COR-L47 (cell line): ENCODE measurements around the gene RTTN.

Source experiments
- DNase-seq: peaks from one replicate; lab custom pipeline; 2025; lab: John Stamatoyannopoulos, UW

RTTN gene

GRCh38 chr18:70028734-70029133 lies 176.8 kb downstream of the RTTN start:
- no peak for DNase-seq

- DNase-seq = no peak
Measured at GRCh38 chr18:70028084-70028483, 177.4 kb downstream of the RTTN start.

- no peak for DNase-seq
Measured at GRCh38 chr18:70025580-70025979, 179.9 kb downstream of the RTTN start.

- no peak for DNase-seq
Measured at GRCh38 chr18:70024829-70025228, 180.7 kb downstream of the RTTN start.

- no peak for DNase-seq
Measured at GRCh38 chr18:70024093-70024492, 181.4 kb downstream of the RTTN start.

- no peak for DNase-seq
Measured at GRCh38 chr18:70022636-70023035, 182.9 kb downstream of the RTTN start.

- DNase-seq = no peak
Measured at GRCh38 chr18:70021498-70021897, 184.0 kb downstream of the RTTN start.

- no peak for DNase-seq
Measured at GRCh38 chr18:70021043-70021442, 184.4 kb downstream of the RTTN start.

- no peak for DNase-seq
Measured at GRCh38 chr18:70019991-70020390, 185.5 kb downstream of the RTTN start.

GRCh38 chr18:70019136-70019535 lies 186.4 kb downstream of the RTTN start:
- no peak for DNase-seq

- DNase-seq = no peak
Measured at GRCh38 chr18:70015127-70015526, 190.4 kb downstream of the RTTN start.

- no peak for DNase-seq
Measured at GRCh38 chr18:70005580-70005979, 199.9 kb downstream of the RTTN start.

- DNase-seq = no peak
Measured at GRCh38 chr18:70004696-70005095, 200.8 kb downstream of the RTTN start.

- no peak for DNase-seq
Measured at GRCh38 chr18:69999656-70000055, 205.8 kb downstream of the RTTN start.

- no peak for DNase-seq
Measured at GRCh38 chr18:69998523-69998987, 206.9 kb downstream of the RTTN start.

- DNase-seq = no peak
Measured at GRCh38 chr18:69996951-69997798, 208.3 kb downstream of the RTTN start.

GRCh38 chr18:69996417-69996816 lies 209.1 kb downstream of the RTTN start:
- DNase-seq = no peak

GRCh38 chr18:69995774-69996173 lies 209.7 kb downstream of the RTTN start:
- DNase-seq = no peak

GRCh38 chr18:69992776-69993175 lies 212.7 kb downstream of the RTTN start:
- DNase-seq = no peak

- DNase-seq = no peak
Measured at GRCh38 chr18:69987870-69988269, 217.6 kb downstream of the RTTN start.

- DNase-seq = no peak
Measured at GRCh38 chr18:69985239-69985638, 220.2 kb downstream of the RTTN start.

- DNase-seq = no peak
Measured at GRCh38 chr18:69982417-69982816, 223.1 kb downstream of the RTTN start.

GRCh38 chr18:69981948-69982347 lies 223.5 kb downstream of the RTTN start:
- DNase-seq = no peak
